Stimulated activated CD4-positive, alpha-beta T cell treated with anti-CD3 and anti-CD28 coated beads, Interleukin-15, amount 100 ng/mL, for 1 hour (primary cell): Measurements from ENCODE around the gene KIFAP3.

Source experiments
- DNase-seq, 2 donors: peaks; one replicate each; pipeline ENCODE4 v3.0.0-alpha.2; 2020; ENCODE audit warnings: low read depth in 1 of 2, low spot score in 1 of 2

Gene KIFAP3

DNA sequence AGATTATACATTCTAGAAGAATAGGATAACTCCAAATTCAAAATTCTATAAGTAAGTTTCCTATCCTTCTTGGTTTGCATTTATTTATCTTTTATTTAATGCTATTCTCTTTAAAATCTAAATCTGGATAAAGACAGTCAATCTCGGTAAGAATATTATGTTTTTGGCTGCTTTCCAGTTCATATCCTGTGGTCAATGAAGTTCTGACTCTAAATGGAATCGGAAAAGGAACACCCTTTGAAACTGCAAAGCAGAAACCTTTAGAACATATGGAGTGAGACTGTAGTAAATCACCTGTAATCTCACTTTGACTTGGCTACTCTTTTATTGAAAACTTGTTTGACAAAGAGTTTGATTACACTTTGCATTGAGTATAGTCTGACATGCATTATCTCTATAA lies 85.2 kb downstream of the KIFAP3 start:
- no peak for DNase-seq

DNA sequence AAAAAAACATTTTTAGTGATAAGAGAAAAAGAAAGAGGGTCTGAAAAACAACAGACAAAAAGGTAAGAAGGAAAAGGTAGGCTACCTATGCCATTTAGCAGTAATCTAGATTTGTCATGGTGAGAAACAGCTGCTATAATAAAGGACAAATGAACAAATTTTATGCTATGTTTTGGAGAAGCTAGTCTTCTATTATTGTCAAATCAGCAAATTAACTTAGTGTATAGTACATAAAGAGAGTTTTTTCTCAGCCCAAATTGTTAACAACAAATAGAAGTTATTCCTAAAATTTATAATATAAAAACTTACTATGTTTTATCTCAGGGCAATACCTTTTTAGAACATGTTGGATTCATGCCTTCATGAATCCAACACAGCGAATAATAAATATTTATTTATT lies 88.7 kb downstream of the KIFAP3 start:
- DNase-seq: no peak

DNA sequence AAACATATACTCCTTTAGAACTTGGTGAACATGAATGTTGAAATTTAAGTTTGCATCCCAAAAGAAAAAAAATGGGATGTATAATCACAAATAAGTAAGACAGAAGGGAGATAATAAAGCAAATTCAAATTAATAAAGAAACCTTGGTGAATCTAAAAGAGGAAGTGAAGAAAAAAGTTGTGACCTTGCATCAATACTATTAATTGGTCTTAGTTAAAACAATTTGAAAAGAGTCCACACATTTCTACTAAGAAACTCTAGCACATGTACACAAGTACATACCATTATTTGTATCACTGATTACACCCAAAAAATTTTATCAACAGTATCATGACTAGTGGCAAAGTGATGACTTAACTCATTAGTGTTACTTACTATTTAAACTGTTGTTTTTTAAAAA lies 100.4 kb downstream of the KIFAP3 start:
- DNase-seq: no peak

GRCh38 chr1:169970114-169970513 lies 104.4 kb downstream of the KIFAP3 start:
- no peak for DNase-seq

DNA sequence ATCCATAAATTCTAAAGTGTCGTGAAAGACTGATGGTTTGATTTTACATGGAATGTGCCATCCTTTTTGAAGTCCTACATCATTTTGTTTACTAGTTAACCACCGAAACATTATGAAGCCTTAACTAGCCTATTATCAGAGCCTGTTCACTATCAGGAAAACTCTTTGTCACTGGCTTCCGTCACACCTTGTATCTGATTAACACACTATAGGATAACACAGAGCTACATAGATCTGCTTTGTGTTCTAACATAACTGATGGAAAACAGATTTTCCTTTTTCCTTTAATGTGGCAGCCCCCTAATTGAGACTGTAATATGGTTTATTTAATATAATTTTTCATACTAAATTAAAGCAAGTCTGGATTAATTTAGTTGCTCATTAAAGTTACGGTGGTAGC lies 106.3 kb downstream of the KIFAP3 start:
- no peak for DNase-seq

GRCh38 chr1:169964206-169964605 lies 110.3 kb downstream of the KIFAP3 start:
- no peak for DNase-seq

DNA sequence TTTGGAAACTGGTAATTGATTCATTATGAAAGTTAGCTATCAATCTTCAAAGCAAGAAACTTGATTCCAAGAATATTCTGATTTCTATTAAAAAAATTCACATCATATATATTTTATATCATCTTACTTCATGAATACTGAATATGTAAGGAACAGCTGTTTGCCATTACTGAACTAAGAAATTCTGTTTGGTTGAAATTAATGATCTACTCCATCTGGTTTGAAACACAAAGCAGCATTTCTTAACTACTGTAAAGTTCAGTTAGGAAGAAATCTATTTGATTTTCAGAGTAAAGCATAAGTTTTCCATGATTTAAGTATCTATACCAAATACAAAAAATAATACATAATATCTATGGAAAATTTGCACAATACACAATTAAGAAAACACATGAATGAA lies 114.8 kb downstream of the KIFAP3 start:
- DNase-seq: no peak

DNA sequence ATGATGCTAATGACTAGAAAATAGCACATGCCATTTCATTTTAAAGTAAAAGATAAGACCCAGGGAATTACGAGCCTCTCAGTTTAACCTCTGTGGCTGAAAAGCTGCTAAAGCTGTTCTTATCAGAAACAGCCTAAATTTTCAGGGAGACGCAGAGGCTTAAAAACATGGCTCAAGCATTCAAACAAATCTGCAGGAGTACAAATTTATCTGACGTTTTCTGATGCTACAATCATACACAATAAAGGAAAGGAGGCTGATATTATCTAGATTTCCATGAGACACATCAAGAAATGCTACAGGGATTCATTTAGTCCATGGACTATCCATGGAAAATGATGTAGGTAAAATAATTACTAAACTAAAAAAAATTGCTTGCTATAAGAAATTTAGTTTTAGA lies 115.5 kb downstream of the KIFAP3 start:
- no peak for DNase-seq

- no peak for DNase-seq
Observed at GRCh38 chr1:169957884-169958283, 116.6 kb downstream of the KIFAP3 start.

DNA sequence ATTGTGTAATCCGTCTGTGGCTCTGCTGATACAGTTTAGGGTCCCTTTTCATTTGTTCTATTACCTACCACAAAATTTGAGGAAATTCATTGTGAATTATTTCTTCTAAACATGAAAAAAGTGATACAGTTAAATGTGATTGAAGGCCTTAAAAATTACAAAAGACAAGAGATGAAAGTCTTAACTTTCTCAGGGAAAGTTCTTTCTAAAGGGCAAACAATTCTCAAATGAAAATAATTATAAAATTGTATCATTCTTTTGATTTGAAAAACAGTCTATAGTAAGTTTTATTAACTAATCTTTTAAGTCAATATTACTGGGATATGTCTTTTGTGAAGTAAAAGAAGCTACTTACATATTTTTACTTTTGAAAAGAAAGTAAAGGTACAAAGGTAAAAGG lies 123.4 kb downstream of the KIFAP3 start:
- no peak for DNase-seq

- no peak for DNase-seq
Observed at GRCh38 chr1:169949139-169949538, 125.4 kb downstream of the KIFAP3 start.

- DNase-seq: no peak
Observed at GRCh38 chr1:169946206-169946605, 128.3 kb downstream of the KIFAP3 start.

- DNase-seq: no peak
Observed at GRCh38 chr1:169945181-169945580, 129.3 kb downstream of the KIFAP3 start.

DNA sequence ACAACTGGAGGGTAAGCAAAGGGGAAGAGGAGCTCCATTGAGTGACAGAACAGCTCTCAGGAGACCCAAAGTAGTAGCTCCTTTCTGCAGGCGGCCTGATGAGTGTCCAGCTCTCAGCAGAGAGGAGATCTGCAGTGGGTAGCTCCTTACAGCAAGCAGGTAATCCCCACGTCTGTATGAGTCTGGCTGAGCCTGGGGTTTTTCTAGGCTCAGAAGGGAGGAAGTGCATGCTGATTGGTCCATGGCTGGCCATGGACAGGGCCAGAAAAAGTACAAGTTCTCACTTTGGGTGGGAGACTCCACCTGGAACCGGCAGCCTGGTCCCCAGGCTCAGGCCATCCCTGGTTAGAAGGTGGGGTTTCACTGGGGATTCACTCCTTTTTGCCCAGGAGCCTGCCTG lies 129.9 kb downstream of the KIFAP3 start:
- no peak for DNase-seq

GRCh38 chr1:169943963-169944526 lies 130.4 kb downstream of the KIFAP3 start:
- DNase-seq: no peak

- DNase-seq: no peak
Observed at GRCh38 chr1:169941982-169942830, 132.3 kb downstream of the KIFAP3 start.

DNA sequence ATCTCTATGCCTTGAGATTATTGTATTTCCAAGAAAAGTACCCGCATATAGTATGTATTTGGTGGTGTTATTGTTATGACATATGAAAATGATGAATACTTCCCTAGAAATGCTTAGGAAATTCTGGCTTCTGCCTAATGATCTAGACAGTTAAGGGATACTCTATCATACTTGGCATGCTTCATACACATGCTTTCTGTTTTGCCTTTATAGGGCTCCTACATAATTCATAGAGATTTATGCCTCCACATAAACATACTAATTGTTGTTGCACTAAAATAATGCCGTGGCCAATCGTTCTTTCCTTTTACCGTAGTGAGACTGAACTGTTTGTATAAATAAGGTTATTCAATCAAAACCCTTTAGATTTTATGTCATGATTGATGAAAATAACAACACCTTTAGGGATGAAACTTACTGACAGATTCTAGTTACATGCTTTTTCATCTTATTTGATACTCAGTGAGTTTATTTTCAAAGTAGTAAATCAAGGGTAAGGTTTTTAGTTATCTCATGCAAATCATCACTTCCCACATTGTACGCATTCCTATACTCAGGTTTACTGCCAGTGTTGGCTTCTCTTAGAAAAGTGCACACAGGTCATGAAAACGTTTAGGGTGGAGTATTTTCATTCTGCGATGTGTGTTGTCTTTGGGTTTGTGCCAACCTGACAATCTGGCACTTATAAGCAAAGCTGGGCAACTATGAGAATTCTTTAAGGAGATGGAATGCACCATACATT lies 140.3 kb downstream of the KIFAP3 start:
- no peak for DNase-seq

- DNase-seq: no peak
Observed at GRCh38 chr1:169931795-169932231, 142.7 kb downstream of the KIFAP3 start.

- DNase-seq: no peak
Observed at GRCh38 chr1:169929210-169929526, 145.3 kb downstream of the KIFAP3 start.

GRCh38 chr1:169928438-169929209 lies 145.9 kb downstream of the KIFAP3 start:
- DNase-seq: no peak
